ENCODE measurements around the gene COX7A2L. TPM values are rescaled to one million over a fixed set of nuclear protein-coding genes. Genes with fewer than 3 reads are reported as not detected.
"Not testable (repeated sequence)": the region's sequence is repeated elsewhere in the genome, so short reads cannot be mapped to it uniquely, and the experiment has no call there.

COX7A2L gene
- total and polyA plus RNA-seq, 7 experiments from 2014 or later = 57.3 to 204 (median 84.1) TPM

DNA sequence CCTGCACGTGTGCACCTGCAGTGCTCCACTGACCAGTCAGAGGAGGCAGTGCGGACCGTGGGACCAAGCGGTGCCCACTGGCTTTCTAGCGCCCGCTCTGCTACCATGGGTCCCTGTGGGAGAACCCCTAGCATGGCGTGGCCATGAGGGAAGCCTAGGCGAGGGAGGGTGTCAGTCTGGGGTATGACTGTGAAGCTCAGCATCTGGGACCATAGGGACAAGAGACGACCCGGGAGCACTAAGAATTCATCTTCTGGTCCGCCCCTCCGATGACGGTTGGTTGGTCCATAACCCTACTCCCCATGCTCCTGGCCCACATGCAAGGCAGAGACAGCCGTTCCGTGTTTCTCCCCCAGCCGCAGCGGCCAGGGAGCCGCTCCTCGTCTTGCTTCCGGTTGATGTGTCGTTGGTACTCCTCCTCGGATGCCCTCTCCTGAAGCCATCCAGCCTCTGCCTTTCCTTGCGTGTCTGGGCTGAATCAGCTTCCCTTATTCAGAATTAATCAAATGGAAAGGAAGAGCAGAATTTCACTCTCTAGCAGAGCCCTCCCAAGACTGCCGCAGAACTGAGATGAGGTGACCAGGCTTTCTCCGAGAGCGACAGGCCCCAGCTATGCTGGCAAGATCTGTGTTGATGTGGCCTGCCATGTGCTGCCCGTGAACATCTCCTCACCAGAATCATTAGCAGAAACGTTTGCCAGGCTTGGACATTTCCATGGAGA is 23.0 kb downstream of the COX7A2L start:
- Histone ChIP-seq H3K36me3 (ENCODE audit: control insufficient read depth in 2 of 3, insufficient read depth in 3 of 3, low read length in 3 of 3) (peaks cover 0 to 59% (median 0%) of the 10 kb centered on the region in 3 experiments), H3K4me3 (ENCODE audit: low read length) (no peak overlapping the region), H3K4me1 (ENCODE audit: control insufficient read depth in 2 of 2, insufficient read depth in 2 of 2, low read length in 2 of 2) (no peaks in the 10 kb centered on the region), H3K9me3 (ENCODE audit: control insufficient read depth in 2 of 3, low read length in 3 of 3) (no peaks in the 10 kb centered on the region), H3K27me3 (ENCODE audit: control insufficient read depth in 2 of 2, insufficient read depth in 2 of 2, low read length in 2 of 2) (no peaks in the 10 kb centered on the region), H3K27ac (ENCODE audit: low read depth, low read length) (no peak overlapping the region)
- intact Hi-C loops (cut with micrococcal nuclease) = no loop called here
- POLR2A ChIA-PET = interaction anchor here (0.6 kb wide), 1 partner anchor 25 kb away, joined by 4 read pairs; no protein-coding TSS in a partner anchor
- Mint-ChIP-seq H3K27me3 (no peaks in the 10 kb centered on the region), H3K27ac (peak overlapping the region in 3 of 9 donors; percentile 36 to 71 (median 56)), H3K36me3 (peaks cover 37 to 77% (median 58%) of the 10 kb centered on the region in 5 donors), H3K4me3 (no peak overlapping the region), H3K9me3 (peaks cover 0 to 40% (median 10%) of the 10 kb centered on the region in 11 donors), H3K4me1 (peaks cover 15 to 43% (median 21%) of the 10 kb centered on the region in 7 donors)
- DNase-seq (no peak), ATAC-seq (no peak)
- CTCF ChIA-PET = no interaction called here

GRCh38 chr2:42337356-42337820 is 23.6 kb downstream of the COX7A2L start:
- Histone ChIP-seq H3K4me1 (ENCODE audit: control insufficient read depth in 2 of 2, insufficient read depth in 2 of 2, low read length in 2 of 2) (no peaks in the 10 kb centered on the region), H3K27ac (ENCODE audit: low read depth, low read length) (no peak overlapping the region), H3K9me3 (ENCODE audit: control insufficient read depth in 2 of 3, low read length in 3 of 3) (no peaks in the 10 kb centered on the region), H3K27me3 (ENCODE audit: control insufficient read depth in 2 of 2, insufficient read depth in 2 of 2, low read length in 2 of 2) (no peaks in the 10 kb centered on the region), H3K36me3 (ENCODE audit: control insufficient read depth in 2 of 3, insufficient read depth in 3 of 3, low read length in 3 of 3) (peaks cover 0 to 66% (median 5%) of the 10 kb centered on the region in 3 experiments), H3K4me3 (ENCODE audit: low read length) (no peak overlapping the region)
- peak overlapping the region in 1 of 10 donors; percentile 68 for H3K4me3 Mint-ChIP-seq
- peaks cover 8 to 36% (median 17%) of the 10 kb centered on the region in 7 donors for H3K4me1 Mint-ChIP-seq
- peak overlapping the region in 4 of 9 donors; percentile 13 to 44 (median 30) for H3K27ac Mint-ChIP-seq
- H3K27me3 Mint-ChIP-seq = no peaks in the 10 kb centered on the region
- POLR2A ChIA-PET = no interaction called here
- peaks cover 0 to 40% (median 10%) of the 10 kb centered on the region in 11 donors for H3K9me3 Mint-ChIP-seq
- intact Hi-C loops (cut with micrococcal nuclease) = no loop called here
- ATAC-seq (no peak), DNase-seq (no peak)
- H3K36me3 Mint-ChIP-seq = peaks cover 41 to 80% (median 61%) of the 10 kb centered on the region in 5 donors
- CTCF ChIA-PET = no interaction called here

DNA sequence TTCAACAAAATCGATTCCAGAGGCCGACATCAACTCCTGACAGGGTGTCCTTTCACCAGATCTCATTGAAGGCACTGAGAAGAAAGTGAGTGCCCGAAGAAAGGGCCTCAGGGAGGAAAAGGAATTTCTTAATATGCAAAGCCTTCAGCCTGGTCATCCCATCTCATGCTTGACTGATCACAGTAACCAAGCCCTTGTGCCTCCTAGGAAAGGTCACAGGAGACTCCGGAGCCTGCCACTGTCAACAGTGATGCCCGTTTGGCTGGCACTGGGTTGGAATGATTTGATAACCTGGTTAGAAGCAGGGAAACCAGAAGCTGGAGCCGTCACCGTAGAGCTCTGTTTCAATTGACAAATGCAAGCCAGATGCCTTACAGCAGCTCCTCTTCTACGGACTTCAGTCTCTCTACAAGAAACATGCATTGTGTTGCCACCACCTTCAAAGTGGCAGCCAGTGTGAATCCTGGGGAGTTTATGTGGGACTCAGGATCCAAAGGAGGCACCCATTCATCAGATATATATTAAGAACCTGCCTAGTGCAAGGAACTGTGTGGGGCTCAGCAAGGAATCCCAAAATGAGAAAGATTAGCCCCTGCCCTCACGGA is 24.6 kb downstream of the COX7A2L start:
- DNase-seq (no peak), ATAC-seq (no peak)
- no peaks in the 10 kb centered on the region for H3K4me1 ChIP-seq (ENCODE audit: control insufficient read depth in 2 of 2, insufficient read depth in 2 of 2, low read length in 2 of 2)
- intact Hi-C loops (cut with micrococcal nuclease) = no loop called here
- peaks cover 0 to 40% (median 10%) of the 10 kb centered on the region in 11 donors for H3K9me3 Mint-ChIP-seq
- H3K27ac ChIP-seq (ENCODE audit: low read depth, low read length) = no peak overlapping the region
- H3K36me3 Mint-ChIP-seq = peaks cover 41 to 85% (median 58%) of the 10 kb centered on the region in 5 donors
- no peak overlapping the region for H3K4me3 Mint-ChIP-seq
- no peaks in the 10 kb centered on the region for H3K27me3 ChIP-seq (ENCODE audit: control insufficient read depth in 2 of 2, insufficient read depth in 2 of 2, low read length in 2 of 2)
- H3K4me1 Mint-ChIP-seq = peaks cover 6 to 27% (median 8%) of the 10 kb centered on the region in 7 donors
- H3K27me3 Mint-ChIP-seq = no peaks in the 10 kb centered on the region
- H3K36me3 ChIP-seq (ENCODE audit: control insufficient read depth in 2 of 3, insufficient read depth in 3 of 3, low read length in 3 of 3) = peaks cover 4 to 75% (median 12%) of the 10 kb centered on the region in 3 experiments
- ChIA-PET POLR2A (no interaction called here), CTCF (no interaction called here)
- H3K9me3 ChIP-seq (ENCODE audit: control insufficient read depth in 2 of 3, low read length in 3 of 3) = no peaks in the 10 kb centered on the region
- no peak overlapping the region for H3K4me3 ChIP-seq (ENCODE audit: low read length)
- H3K27ac Mint-ChIP-seq = peak overlapping the region in 3 of 9 donors; percentile 14 to 41 (median 19)

- peaks cover 5 to 79% (median 15%) of the 10 kb centered on the region in 3 experiments for H3K36me3 ChIP-seq (ENCODE audit: control insufficient read depth in 2 of 3, insufficient read depth in 3 of 3, low read length in 3 of 3)
- DNase-seq = no peak
- H3K36me3 Mint-ChIP-seq = peaks cover 40 to 82% (median 55%) of the 10 kb centered on the region in 5 donors
- peaks cover under 1 to 19% (median 5%) of the 10 kb centered on the region in 7 donors for H3K4me1 Mint-ChIP-seq
- H3K9me3 Mint-ChIP-seq = peaks cover 0 to 38% (median 10%) of the 10 kb centered on the region in 11 donors
- no peak overlapping the region for H3K4me3 Mint-ChIP-seq
- no peak overlapping the region for H3K4me3 ChIP-seq (ENCODE audit: low read length)
- H3K27ac Mint-ChIP-seq = peak overlapping the region in 3 of 9 donors; percentile 20 to 67 (median 41)
- H3K27me3 ChIP-seq (ENCODE audit: control insufficient read depth in 2 of 2, insufficient read depth in 2 of 2, low read length in 2 of 2) = no peaks in the 10 kb centered on the region
- intact Hi-C loops (cut with micrococcal nuclease) = no loop called here
- CTCF ChIA-PET = no interaction called here
- no peaks in the 10 kb centered on the region for H3K9me3 ChIP-seq (ENCODE audit: control insufficient read depth in 2 of 3, low read length in 3 of 3)
- H3K27me3 Mint-ChIP-seq = no peaks in the 10 kb centered on the region
- ATAC-seq = no peak
- POLR2A ChIA-PET = interaction anchor here (0.6 kb wide), 1 partner anchor 365 kb away, joined by 3 read pairs; no protein-coding TSS in a partner anchor
- no peaks in the 10 kb centered on the region for H3K4me1 ChIP-seq (ENCODE audit: control insufficient read depth in 2 of 2, insufficient read depth in 2 of 2, low read length in 2 of 2)
- H3K27ac ChIP-seq (ENCODE audit: low read depth, low read length) = no peak overlapping the region
Measured at GRCh38 chr2:42335514-42336104, 25.4 kb downstream of the COX7A2L start.

DNA sequence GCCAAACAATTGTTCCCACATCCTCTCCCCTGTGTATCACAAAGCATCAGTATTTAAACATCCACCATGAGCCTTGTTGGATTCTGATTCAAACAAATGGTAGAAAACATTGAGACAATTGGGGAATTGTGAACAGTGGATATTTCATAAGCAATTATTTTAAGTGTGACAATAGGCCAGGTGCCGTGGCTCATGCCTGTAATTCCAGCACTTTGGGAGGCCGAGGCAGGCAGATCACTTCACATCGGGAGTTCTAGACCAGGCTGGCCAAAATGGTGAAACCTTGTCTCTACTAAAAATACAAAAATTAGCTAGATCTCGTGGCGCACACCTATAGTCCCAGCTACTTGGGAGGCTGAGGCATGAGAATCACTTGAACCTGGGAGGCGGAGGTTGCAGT is 26.2 kb downstream of the COX7A2L start:
- DNase-seq; H3K27ac ChIP-seq (ENCODE audit: low read depth, low read length); H3K27me3 ChIP-seq (ENCODE audit: control insufficient read depth in 2 of 2, insufficient read depth in 2 of 2, low read length in 2 of 2); H3K27me3 Mint-ChIP-seq; H3K9me3 ChIP-seq (ENCODE audit: control insufficient read depth in 2 of 3, low read length in 3 of 3); CTCF ChIA-PET; intact Hi-C loops (cut with micrococcal nuclease); H3K4me1 ChIP-seq (ENCODE audit: control insufficient read depth in 2 of 2, insufficient read depth in 2 of 2, low read length in 2 of 2); ATAC-seq; H3K4me3 ChIP-seq (ENCODE audit: low read length); H3K27ac Mint-ChIP-seq; H3K4me3 Mint-ChIP-seq: not testable (repeated sequence)
- POLR2A ChIA-PET = interaction anchor here (0.6 kb wide), 1 partner anchor 366 kb away, joined by 3 read pairs; no protein-coding TSS in a partner anchor
- Mint-ChIP-seq H3K36me3 (peaks cover 36 to 76% (median 48%) of the 10 kb centered on the region in 5 donors), H3K4me1 (peaks cover 0 to 12% (median 3%) of the 10 kb centered on the region in 7 donors), H3K9me3 (peaks cover 0 to 30% (median 7%) of the 10 kb centered on the region in 11 donors)
- H3K36me3 ChIP-seq (ENCODE audit: control insufficient read depth in 2 of 3, insufficient read depth in 3 of 3, low read length in 3 of 3) = peaks cover 7 to 79% (median 19%) of the 10 kb centered on the region in 3 experiments

DNA sequence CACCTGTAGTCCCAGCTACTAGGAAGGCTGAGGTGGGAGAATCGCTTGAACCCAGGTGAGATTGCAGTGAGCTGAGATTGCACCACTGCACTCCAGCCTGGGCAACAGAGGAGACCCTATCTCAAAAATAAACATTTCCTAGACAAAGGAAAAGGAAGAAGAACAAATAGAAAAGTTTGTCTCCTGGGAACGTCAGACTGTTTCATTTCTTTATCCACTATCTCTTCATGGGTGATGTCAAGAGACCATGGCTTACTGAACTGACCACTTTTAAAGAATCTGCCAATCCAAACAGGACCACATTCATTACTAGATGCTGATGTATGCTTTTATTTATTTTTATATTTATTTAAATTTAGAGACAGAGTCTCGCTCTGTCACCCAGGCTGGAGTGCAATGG is 26.8 kb downstream of the COX7A2L start:
- peaks cover 13 to 84% (median 24%) of the 10 kb centered on the region in 3 experiments for H3K36me3 ChIP-seq (ENCODE audit: control insufficient read depth in 2 of 3, insufficient read depth in 3 of 3, low read length in 3 of 3)
- CTCF ChIA-PET = no interaction called here
- peaks cover 0 to 9% (median 0%) of the 10 kb centered on the region in 7 donors for H3K4me1 Mint-ChIP-seq
- no peaks in the 10 kb centered on the region for H3K27me3 ChIP-seq (ENCODE audit: control insufficient read depth in 2 of 2, insufficient read depth in 2 of 2, low read length in 2 of 2)
- no peak overlapping the region for H3K4me3 Mint-ChIP-seq
- H3K27me3 Mint-ChIP-seq = no peaks in the 10 kb centered on the region
- peaks cover 0 to 28% (median 5%) of the 10 kb centered on the region in 11 donors for H3K9me3 Mint-ChIP-seq
- ATAC-seq (no peak), DNase-seq (no peak)
- no peak overlapping the region for H3K27ac ChIP-seq (ENCODE audit: low read depth, low read length)
- no peaks in the 10 kb centered on the region for H3K9me3 ChIP-seq (ENCODE audit: control insufficient read depth in 2 of 3, low read length in 3 of 3)
- H3K4me3 ChIP-seq (ENCODE audit: low read length) = no peak overlapping the region
- intact Hi-C loops (cut with micrococcal nuclease) = no loop called here
- H3K27ac Mint-ChIP-seq = peak overlapping the region in 3 of 9 donors; percentile 35 to 62 (median 44)
- POLR2A ChIA-PET = no interaction called here
- H3K36me3 Mint-ChIP-seq = peaks cover 36 to 75% (median 45%) of the 10 kb centered on the region in 5 donors
- H3K4me1 ChIP-seq (ENCODE audit: control insufficient read depth in 2 of 2, insufficient read depth in 2 of 2, low read length in 2 of 2) = no peaks in the 10 kb centered on the region
